ENCODE measurements around the gene UPK2.
"Not testable (repeated sequence)": the region's sequence is repeated elsewhere in the genome, so short reads cannot be mapped to it uniquely, and the experiment has no call there.

The UPK2 gene

DNA sequence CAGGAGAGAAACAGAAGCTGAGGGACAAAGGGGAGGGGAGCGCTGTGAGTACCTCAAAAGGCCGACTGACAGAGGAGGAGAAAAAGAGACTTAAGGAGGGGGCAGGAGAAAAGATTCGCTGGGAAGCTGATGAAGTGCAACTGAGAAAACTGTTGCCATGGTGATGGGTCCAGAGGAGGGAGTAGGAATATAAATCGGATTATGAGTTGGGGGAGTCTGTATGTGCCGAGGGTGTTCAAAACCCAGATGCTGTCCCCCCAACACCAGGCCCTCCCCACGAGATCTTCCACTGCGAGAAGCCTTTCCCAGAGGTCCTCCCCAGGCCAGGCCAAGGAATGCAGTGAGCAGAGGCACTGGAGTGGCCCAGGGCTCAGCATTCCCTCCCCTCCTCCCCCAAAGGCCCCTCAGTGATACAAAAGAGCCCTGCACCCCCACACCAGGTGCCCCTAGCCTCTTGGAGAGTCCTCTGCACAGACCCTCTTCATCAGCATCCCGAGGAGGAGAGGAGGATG lies 16.6 kb upstream of the UPK2 start:
- DNase-seq = no peak

DNA sequence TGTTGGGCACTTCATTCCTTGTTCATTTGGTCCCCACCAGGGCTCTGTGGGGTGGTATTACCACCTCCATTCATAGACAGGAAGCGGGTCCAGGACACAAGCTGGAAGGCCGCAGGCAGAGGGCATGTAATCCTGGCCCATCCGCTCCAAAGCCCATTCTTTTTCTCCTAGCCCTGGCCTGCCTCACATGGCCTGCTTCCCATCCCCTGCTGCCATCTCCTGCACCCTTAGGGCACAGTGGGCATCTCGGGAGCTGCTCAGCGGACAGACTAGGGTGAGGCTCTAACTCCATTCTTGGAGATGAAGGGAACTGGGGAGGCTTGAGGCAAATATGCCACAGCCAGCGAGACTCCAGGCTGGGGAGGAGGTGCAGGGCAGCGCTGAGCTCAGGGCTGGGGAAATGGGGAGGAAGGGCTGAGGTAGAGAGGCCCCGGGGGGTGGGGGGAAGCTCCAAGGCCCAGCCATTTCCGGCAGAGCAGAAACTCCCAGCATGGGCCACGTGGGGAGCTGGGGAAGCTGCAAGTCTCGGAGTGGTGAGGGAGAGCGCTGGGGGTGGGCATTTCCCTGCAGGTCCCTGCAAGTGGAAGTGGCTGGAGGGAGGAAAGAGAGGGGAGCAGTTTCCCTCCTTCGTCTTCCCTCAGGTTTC lies 16.0 kb upstream of the UPK2 start:
- peak; percentile 78 for DNase-seq

DNA sequence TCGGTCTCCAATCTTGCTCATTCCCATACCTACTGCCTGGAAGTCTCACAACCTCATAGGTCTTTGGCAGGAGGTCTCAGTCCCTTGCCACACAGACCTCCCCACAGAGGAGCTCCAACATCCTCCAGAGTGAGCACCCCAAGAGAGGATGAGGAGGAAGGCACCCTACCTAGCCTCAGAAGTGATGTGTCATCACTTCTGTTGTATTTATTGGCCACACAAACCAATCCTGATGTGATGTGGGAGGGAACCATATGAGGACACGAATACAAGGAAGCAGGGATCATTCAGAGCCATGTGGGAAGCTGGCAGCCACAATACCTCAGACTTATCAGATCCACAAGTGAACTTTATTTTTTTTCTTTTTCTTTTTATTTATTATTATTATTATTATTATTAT lies 9.0 kb upstream of the UPK2 start:
- DNase-seq = no peak

DNA sequence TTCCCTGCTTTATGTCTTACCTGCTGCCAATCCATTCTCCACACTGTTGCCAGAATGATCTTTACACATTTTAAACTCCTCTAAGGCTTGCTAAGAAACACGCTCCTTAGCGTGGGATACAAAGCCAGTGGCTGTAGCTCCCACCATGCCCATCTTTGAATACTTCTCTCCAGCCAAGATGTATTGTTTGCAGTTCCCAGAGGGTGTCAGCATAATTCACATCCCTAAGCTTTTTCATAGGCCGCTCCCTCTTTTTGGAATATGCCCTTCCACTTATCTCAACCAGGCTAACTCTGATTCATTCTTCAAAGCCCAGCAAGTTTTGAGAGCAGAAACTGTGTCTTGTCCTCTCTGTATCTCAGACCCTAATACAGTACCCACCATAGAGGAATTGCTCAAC lies 8.1 kb upstream of the UPK2 start:
- DNase-seq = no peak

DNA sequence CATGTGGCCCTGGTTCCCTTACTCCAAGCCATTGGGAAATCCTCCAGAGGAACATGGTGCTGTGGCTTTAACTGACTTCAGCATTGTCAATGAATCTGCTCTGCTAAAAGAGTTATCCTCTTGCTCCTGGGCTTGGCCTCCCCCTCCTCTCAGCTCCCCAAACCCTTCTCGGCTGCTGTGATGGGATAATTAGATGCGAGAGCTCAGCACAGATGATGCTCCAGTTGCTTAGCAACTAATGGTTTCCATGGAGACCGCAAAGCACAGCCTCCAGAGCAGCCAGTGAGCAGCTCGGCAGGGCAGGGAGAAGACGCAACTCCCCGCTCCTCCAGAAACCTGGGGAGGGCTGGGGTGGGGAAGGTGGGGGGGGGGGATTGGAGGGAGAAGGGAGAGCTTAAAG lies 2.8 kb upstream of the UPK2 start:
- DNase-seq = no peak

DNA sequence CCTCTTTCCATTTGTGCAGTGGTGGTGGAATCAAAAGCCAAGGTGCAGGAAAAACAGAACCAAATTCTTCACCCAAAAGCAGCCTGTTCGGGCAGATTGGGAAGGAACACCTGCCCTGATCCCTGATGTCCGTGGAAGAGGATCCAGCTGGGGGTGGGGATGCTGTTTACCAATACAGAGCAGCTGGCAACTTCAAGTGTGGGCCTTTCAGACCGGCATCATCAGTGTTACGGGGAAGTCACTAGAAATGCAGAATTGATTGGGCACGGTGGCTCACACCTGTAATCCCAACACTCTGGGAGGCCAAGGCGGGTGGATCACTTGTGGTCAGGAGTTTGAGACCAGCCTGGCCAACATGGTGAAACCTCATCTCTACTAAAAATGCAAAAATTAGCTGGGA lies 2.1 kb upstream of the UPK2 start:
- DNase-seq = not testable (repeated sequence)

DNA sequence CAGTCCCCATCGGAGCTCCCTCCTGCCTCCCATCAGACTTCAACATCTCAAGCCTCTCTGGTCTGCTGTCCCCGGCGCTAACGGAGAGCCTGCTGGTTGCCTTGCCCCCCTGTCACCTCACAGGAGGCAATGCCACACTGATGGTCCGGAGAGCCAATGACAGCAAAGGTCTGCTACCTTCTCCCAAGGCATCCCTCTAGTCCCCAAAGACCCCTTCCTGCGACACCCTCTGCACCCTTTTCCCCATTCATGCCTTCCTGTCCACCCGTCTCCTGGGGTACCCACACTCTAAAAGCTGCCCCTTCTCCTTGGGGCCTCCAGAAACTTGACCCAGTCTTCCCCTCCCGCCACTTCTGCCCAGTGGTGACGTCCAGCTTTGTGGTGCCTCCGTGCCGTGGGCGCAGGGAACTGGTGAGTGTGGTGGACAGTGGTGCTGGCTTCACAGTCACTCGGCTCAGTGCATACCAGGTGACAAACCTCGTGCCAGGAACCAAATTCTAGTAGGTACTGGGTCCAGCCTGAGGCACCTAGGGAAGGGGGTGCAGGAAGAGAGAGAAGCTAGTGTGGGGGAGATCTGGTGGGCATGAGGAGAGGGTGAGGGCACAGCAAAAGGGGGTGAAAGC lies 860 bp downstream of the UPK2 start:
- no peak for DNase-seq

DNA sequence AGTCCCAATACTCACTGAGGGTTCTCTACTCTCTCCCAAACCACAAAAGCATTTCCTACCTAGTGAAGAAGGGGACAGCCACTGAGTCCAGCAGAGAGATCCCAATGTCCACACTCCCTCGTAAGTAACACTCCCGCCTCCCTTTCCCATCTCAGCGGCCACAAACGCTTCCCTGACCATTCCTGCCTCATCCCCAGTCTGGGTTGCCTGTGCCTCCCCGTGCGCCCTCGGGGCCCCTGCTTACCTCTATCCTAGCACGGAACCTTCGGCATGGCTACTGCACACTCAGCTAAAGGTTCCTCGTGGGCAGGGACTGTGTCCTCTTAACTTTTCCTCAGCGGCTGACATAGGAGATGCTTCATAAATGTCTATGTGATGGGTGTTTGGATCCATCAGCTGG lies 1.5 kb downstream of the UPK2 start:
- DNase-seq = no peak

DNA sequence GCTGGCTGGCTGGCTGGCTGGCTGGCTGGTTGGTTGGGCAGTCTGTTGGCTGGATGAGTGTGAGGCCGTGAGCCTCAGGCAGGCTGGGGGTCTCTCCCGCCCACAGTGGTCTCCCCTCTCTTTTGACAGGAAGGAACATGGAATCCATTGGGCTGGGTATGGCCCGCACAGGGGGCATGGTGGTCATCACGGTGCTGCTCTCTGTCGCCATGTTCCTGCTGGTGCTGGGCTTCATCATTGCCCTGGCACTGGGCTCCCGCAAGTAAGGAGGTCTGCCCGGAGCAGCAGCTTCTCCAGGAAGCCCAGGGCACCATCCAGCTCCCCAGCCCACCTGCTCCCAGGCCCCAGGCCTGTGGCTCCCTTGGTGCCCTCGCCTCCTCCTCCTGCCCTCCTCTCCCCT lies 1.9 kb downstream of the UPK2 start:
- no peak for DNase-seq

DNA sequence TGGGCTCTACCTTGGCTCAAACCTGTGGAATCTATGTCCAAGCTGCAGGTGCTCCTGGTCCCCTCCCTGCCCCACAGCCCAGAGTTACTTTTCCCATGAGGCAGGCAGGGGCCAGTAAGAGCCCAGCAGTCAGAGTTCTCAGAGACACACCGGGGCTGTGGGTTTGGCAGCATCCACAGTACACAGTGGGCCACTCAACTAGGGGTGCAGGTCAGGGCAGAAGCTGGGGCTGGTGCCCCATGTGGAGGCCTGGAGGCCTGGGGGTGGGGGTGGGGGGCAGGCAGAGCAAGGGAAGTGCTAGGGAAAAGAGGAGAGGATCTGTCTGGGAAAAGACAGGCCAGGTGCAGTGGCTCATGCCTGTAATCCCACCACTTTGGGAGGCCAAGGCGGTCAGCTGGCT lies 2.5 kb downstream of the UPK2 start:
- no peak for DNase-seq

DNA sequence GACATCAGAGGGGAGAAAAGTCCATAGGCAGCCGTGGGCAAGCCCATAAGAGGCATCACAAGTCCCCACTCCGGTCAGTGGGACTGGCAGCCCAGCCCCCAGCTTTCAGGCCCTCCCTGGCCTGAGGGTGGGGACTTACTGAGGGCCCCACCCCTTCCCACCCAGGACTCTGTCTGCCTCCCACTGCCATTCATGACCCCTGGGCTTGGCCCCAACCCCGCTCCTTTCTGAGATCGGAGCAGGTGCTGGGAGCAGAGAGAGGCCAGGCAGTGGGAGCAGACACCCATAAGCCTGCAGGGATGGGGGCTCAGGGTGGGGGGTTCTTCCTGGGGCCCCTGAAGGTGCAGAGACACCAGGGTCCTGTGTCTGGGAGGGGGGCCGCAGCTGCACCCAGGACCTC lies 5.1 kb downstream of the UPK2 start:
- DNase-seq = no peak

DNA sequence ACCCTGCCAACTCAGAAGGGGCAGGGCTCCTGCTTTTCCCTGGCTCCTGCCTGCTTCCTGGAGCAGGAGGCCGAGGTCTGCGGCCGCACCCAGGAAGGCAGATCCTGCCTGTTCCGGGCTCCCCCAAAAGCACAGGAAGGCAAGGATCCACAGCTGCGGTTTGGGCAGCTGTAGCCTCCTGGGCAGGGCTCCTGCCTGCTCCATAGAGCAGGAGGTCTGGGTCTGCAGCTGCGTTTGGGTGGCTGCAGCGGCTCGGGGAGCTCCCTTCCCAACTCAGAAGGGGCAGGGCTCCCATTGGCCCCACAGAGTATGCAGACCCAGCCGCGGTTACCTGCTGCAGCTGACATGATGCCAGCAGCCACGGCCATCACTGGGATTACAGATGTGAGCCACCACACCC lies 5.5 kb downstream of the UPK2 start:
- no peak for DNase-seq

DNA sequence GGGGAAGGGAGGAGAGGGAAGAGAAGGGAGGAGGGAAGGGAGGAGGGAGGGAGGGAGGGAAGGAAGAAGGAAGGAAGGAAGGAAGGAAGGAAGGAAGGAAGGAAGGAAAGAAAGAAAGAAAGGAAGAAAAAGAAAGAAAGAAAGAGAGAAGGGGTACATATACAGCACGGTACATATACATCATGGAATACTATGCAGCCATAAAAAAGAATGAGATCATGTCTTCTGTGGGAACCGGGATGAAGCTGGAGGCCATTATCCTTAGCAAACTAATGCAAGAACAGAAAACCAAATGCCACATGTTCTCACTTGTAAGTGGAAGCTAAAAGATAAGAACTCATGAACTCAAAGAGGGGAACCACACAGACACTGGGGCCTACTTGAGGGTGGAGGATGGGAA lies 13.4 kb downstream of the UPK2 start:
- not testable (repeated sequence) for DNase-seq

DNA sequence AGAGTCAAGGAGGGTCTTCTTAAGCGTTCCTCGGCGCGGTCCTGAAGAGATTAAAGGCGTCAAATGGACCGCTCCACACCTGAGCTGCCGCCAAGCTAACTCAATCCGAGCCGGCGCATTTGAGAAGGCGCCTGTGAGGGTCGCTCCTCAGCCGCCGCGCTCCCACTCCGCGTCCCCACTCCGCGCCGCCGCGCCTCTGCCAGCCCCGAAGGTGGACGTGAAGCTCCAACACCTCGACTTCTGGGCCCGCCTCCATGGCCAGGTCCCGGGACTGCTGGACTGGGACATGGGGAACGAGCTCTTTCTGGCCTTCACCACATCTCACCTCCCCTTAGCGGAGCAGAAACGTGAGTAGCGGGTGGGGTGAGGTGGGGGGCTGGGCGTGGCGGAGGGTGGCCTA lies 15.5 kb downstream of the UPK2 start, which contains the start of gene FOXR1:
FOXR1 (plus strand) TSS at position 116 of the 400 bp plus-strand sequence; CDS start at position 287, 171 bp downstream.
- DNase-seq = no peak

DNA sequence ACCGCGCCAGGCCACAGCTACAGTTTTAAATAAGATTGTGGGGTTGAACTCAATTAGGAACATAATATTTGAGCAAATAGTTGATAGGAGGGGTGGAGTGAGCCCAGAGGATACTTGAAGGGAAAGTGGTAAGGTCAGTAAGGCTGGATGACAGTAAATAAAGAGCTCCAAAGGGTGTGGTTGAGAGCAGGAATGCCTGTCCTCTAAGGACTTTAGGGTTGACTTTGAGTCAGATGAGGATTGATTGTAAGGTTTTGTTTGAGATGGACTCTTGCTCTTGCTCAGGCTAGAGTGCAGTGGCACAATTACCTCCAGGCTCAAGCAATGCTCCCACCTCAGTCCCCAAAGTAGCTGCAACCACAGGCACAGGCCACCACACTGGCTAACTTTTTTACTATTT lies 17.9 kb downstream of the UPK2 start:
- DNase-seq = no peak

DNA sequence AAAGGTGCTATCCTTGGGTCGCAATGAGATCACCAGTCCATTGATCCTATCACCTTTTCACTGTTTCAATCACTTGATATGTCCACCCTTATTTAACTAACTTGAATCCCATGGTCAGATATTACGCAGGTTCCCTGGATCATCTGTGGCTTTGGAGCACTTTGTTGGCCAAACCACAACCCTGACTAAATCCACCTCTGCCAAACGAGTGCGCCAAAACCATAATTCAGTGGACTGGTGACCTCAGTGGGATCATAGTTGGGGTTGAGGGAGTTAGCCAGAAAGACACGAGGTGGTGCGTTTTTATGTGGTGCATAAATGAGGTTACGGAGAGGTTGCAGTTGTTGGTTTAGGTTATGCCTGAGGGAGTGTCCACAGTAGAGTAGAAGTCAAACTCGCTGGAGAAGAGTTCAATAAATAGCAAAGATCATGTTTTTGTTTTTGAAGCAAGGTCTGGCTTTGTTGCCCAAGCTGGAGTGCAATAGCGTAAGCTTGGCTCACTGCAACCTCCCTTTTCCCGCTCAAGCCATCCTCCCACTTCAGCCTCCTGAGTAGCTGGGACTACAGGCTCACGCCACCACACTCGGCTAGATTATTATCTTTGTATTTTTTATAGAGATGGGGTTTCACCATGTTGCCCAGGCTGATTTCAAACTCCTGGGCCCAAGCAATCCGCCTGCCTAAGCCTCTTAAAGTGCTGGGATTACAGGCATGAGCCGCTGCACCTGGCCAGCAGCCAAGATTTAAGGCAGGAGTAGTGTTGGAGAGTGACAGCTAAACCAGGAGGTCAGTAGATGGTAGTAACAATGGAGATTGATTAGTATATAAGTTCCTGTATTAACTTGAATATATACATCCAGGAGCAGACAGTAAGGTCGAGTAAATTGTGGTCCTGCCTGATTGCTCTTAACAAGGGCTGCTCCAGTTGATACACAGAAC lies 19.9 kb downstream of the UPK2 start:
- DNase-seq = no peak

DNA sequence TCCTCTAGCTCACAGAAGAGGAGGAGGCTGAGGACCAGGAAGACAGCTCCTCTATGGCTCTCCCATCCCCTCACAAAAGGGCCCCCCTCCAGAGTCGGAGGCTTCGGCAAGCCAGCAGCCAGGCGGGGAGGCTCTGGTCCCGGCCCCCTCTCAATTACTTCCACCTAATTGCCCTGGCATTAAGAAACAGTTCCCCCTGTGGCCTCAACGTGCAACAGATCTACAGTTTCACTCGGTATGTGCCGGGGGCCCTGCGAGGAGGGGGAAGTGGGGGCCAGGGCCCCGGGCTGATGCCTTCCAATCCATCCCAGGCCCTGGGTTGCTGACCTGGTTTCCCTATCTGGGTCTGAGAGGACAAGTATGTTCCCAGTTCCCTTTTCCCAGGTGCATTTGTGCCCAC lies 23.3 kb downstream of the UPK2 start:
- DNase-seq = no peak

DNA sequence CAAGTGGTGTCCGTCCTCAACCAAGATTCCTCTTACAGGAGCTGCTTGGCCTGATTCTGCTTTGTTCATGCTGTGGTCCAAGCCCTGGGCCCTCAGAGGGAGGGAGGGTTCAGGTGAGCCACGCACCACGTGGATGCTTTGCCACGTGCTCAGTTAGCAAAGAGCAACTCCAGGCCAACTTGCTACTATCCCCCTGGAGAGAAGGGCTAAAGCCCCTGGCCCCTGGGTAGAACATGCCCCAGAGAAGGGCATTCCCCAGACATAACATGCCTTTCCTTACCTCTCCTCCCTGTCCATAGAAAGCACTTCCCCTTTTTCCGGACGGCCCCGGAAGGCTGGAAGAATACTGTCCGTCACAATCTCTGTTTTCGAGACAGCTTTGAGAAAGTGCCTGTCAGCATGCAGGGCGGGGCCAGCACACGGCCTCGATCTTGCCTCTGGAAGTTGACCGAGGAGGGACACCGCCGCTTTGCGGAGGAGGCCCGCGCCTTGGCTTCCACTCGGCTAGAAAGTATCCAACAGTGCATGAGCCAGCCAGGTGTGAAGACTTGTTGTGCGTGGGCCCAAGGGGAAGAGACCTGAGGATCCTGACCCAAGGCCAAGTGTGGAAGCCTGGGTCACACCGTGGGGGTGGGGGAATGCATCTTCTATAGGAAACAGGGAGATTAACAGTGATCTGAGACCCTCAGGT lies 24.2 kb downstream of the UPK2 start:
- no peak for DNase-seq

DNA sequence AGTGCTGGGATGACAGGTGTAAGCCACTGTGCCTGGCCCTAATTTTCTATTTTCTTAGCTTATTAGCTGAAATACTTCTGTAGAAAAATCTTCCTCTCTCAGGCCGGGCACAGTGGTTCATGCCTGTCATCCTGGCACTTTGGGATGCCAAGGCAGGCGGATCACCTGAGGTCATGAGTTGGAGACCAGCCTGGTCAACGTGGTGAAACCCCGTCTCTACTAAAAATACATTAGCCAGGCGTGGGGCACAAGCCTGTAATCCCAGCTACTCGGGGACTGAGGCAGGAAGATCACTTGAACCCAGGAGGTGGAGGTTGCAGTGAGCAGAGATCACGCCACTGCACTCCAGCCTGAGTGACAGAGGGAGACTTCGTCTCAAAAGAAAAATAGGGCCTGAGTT lies 28.2 kb downstream of the UPK2 start:
- DNase-seq = not testable (repeated sequence)

DNA sequence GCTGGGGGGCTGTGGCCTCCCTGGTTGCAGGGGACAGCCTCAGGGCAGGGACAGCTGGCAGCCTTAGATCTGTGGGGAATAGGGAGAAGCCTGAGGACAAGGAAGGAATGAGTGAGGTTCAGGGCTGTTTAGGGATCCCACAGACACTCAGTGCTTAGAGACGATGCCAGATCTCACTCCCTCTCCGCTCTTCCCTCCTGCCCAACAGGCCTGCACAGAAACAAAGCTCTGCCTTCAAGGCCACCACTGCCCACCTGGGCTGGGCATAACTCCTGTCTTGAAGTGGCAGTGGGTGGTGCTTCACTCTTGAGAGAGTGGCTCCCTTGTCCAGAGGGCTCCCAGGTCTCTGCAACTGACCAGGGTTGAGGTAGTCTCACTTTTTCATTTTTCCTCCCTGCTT lies 28.7 kb downstream of the UPK2 start:
- no peak for DNase-seq

DNA sequence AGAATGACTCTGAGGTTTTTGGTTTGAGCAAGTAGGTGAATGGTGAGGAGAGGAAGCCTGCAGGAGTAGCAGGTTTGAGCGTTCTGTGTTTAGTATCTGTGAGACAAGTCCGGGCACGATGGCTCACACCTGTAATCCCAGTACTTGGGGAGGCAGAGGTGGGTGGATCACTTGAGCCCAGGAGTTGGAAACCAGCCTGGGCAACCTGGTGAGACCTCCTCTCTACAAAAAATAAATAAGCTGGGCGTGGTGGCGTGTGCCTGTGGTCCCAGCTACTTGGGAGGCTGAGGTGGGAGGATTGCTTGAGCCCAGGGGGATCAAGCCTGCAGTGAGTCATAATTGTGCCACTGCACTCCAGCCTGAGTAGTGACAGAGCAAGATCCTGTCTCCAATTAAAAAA lies 32.2 kb downstream of the UPK2 start:
- no peak for DNase-seq

DNA sequence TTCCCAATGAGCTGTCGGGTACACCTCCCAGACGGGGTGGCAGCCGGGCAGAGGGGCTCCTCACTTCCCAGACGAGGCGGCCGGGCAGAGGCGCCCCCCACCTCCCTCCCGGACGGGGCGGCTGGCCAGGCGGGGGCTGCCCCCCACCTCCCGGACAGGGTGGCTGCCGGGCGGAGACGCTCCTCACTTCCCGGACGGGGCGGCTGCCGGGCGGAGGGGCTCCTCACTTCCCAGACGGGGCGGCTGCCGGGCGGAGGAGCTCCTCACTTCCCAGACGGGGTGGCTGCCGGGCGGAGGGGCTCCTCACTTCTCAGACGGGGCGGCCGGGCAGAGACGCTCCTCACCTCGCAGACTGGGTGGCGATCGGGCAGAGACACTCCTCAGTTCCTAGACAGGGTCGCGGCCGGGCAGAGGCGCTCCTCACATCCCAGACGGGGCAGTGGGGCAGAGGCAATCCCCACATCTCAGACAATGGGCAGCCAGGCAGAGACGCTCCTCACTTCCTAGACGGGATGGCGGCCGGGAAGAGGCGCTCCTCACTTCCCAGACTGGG lies 35.5 kb downstream of the UPK2 start:
- DNase-seq = not testable (repeated sequence)
